Peyer's patch (tissue), 4 donors: ENCODE data around the gene PHF2.

ENCODE experiments used
- POLR2A ChIP-seq, 2 donors: fragments of 450-650 bp; IDR thresholded peaks; one replicate each; pipeline ENCODE4 v1.5.1; 2017; ENCODE audit warnings: antibody characterized with exemption in 2 of 2, mild to moderate bottlenecking in 2 of 2, moderate library complexity in 2 of 2
- TF ChIP-seq, protein P1 (sequence below), 6 experiments: fragments of 450-650 bp in 4 of 6; fragments of 200-600 bp in 2 of 6; sonication (generic) in 1 of 6; IDR thresholded peaks; one replicate each; pipeline ENCODE4 v1.5.1; 2017 to 2019; ENCODE audit warnings: antibody characterized with exemption in 6 of 6, mild to moderate bottlenecking in 3 of 6, moderate library complexity in 1 of 6

GRCh38 chr9:93702261-93702660 is 125.9 kb downstream of the PHF2 start:
- TF ChIP-seq, protein P1, sequence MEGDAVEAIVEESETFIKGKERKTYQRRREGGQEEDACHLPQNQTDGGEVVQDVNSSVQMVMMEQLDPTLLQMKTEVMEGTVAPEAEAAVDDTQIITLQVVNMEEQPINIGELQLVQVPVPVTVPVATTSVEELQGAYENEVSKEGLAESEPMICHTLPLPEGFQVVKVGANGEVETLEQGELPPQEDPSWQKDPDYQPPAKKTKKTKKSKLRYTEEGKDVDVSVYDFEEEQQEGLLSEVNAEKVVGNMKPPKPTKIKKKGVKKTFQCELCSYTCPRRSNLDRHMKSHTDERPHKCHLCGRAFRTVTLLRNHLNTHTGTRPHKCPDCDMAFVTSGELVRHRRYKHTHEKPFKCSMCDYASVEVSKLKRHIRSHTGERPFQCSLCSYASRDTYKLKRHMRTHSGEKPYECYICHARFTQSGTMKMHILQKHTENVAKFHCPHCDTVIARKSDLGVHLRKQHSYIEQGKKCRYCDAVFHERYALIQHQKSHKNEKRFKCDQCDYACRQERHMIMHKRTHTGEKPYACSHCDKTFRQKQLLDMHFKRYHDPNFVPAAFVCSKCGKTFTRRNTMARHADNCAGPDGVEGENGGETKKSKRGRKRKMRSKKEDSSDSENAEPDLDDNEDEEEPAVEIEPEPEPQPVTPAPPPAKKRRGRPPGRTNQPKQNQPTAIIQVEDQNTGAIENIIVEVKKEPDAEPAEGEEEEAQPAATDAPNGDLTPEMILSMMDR (IDR thresholded peaks at IDR 0.05) = no peak
- no peak for TF ChIP-seq POLR2A (IDR thresholded peaks at IDR 0.05)
